Liver (tissue), 9 donors: ENCODE data around the gene MTHFD1L. TPM values are rescaled to one million over a fixed set of nuclear protein-coding genes. Genes with fewer than 3 reads are reported as not detected.

Experiments
- DNase-seq: peaks from one replicate; pipeline ENCODE4 v3.0.0-alpha.2; 2017; ENCODE audit warnings: low spot score
- H3K27ac ChIP-seq, 2 donors: one replicate each; pipeline ENCODE4 v1.7.0; 2013; ENCODE audit warnings: inconsistent platforms in 2 of 2, low read length in 2 of 2, control low read depth in 1 of 2, low read depth in 1 of 2, mild to moderate bottlenecking in 1 of 2
- H3K27me3 ChIP-seq, 4 donors: one replicate each; pipeline versions ENCODE4 v1.6.1 to v1.7.0; 2013; ENCODE audit warnings: low read length in 3 of 4, inconsistent platforms in 1 of 4, mild to moderate bottlenecking in 1 of 4, moderate library complexity in 1 of 4; ENCODE audit not compliant: control insufficient read depth in 4 of 4, insufficient read depth in 4 of 4
- H3K36me3 ChIP-seq, 4 donors: one replicate each; pipeline versions ENCODE4 v1.6.1 to v1.7.0; 2013; ENCODE audit warnings: low read length in 3 of 4, mild to moderate bottlenecking in 3 of 4, low read depth in 1 of 4, moderate library complexity in 1 of 4; ENCODE audit not compliant: control insufficient read depth in 4 of 4, insufficient read depth in 3 of 4
- H3K4me1 ChIP-seq, 4 donors: one replicate each; pipeline versions ENCODE4 v1.6.1 to v1.7.0; 2013; ENCODE audit warnings: low read length in 3 of 4, mild to moderate bottlenecking in 3 of 4, moderate library complexity in 1 of 4; ENCODE audit not compliant: control insufficient read depth in 4 of 4, insufficient read depth in 4 of 4
- H3K4me3 ChIP-seq, 3 donors: one replicate each; pipeline versions ENCODE4 v1.6.1 to v1.7.0; 2013; ENCODE audit warnings: low read length in 3 of 3, control low read depth in 1 of 3, low read depth in 1 of 3, mild to moderate bottlenecking in 1 of 3
- H3K9ac ChIP-seq, 2 donors: one replicate each; pipeline ENCODE4 v1.7.0; 2013; ENCODE audit warnings: low read length in 2 of 2, mild to moderate bottlenecking in 2 of 2, moderate library complexity in 2 of 2, control low read depth in 1 of 2, low read depth in 1 of 2
- H3K9me3 ChIP-seq, 4 donors: one replicate each; pipeline versions ENCODE4 v1.6.1 to v1.7.0; 2013; ENCODE audit warnings: low read length in 3 of 4; ENCODE audit not compliant: control insufficient read depth in 4 of 4
- ATF3 ChIP-seq: IDR thresholded peaks from 2 replicates; pipeline ENCODE4 v1.6.1; 2016; ENCODE audit warnings: antibody characterized with exemption
- CTCF ChIP-seq: fragments of 150-350 bp; IDR thresholded peaks from 2 replicates; pipeline ENCODE4 v1.5.1; 2017; ENCODE audit warnings: improper control_type of control experiment, low read depth, low read length; ENCODE audit not compliant: missing input control
- EGR1 ChIP-seq, 2 donors: IDR thresholded peaks; 2 replicates each; pipeline ENCODE4 v1.6.1; 2016 to 2018; ENCODE audit warnings: antibody characterized with exemption in 2 of 2, low read depth in 2 of 2
- FOXA1 ChIP-seq: IDR thresholded peaks from 2 replicates; pipeline ENCODE4 v1.6.1; 2016; ENCODE audit warnings: antibody characterized with exemption
- FOXA2 ChIP-seq: IDR thresholded peaks from 2 replicates; pipeline ENCODE4 v1.6.1; 2016; ENCODE audit warnings: antibody characterized with exemption
- GABPA ChIP-seq, 2 donors: IDR thresholded peaks in 1 of 2; conservative IDR thresholded peaks in 1 of 2; 2 replicates each; pipeline ENCODE4 v1.6.1; 2016; ENCODE audit warnings: antibody characterized with exemption in 2 of 2, mild to moderate bottlenecking in 1 of 2, moderate library complexity in 1 of 2
- HNF4A ChIP-seq, 2 donors: conservative IDR thresholded peaks; 2 replicates each; pipeline ENCODE4 v1.6.1; 2016; ENCODE audit warnings: antibody characterized with exemption in 2 of 2, mild to moderate bottlenecking in 2 of 2
- HNF4G ChIP-seq: IDR thresholded peaks from 2 replicates; pipeline ENCODE4 v1.6.1; 2016; ENCODE audit warnings: antibody characterized with exemption
- JUND ChIP-seq, 2 donors: IDR thresholded peaks; 2 replicates each; pipeline ENCODE4 v1.6.1; 2016; ENCODE audit warnings: antibody characterized with exemption in 2 of 2
- NR2F2 ChIP-seq: IDR thresholded peaks from 2 replicates; pipeline ENCODE4 v1.6.1; 2016; ENCODE audit warnings: antibody characterized with exemption
- RAD21 ChIP-seq, 2 donors: IDR thresholded peaks; 2 replicates each; pipeline ENCODE4 v1.6.1; 2016; ENCODE audit warnings: antibody characterized with exemption in 2 of 2, mild to moderate bottlenecking in 2 of 2
- RXRA ChIP-seq, 2 donors: IDR thresholded peaks; 2 replicates each; pipeline ENCODE4 v1.6.1; 2017 to 2018; ENCODE audit warnings: antibody characterized with exemption in 2 of 2, mild to moderate bottlenecking in 1 of 2
- SP1 ChIP-seq: IDR thresholded peaks from 2 replicates; pipeline ENCODE4 v1.6.1; 2018; ENCODE audit warnings: antibody characterized with exemption, mild to moderate bottlenecking
- TAF1 ChIP-seq: conservative IDR thresholded peaks from 2 replicates; pipeline ENCODE4 v1.6.1; 2016; ENCODE audit warnings: antibody characterized with exemption, mild to moderate bottlenecking
- YY1 ChIP-seq: IDR thresholded peaks from 2 replicates; pipeline ENCODE4 v1.6.1; 2016; ENCODE audit warnings: antibody characterized with exemption, mild to moderate bottlenecking
- WGBS: extraction: QIAGEN DNeasy Blood & Tissue Kit; methylation state at CpG from one replicate; pipeline ENCODE4 v1.1.7; 2013; 5-methylcytosine and 5-hydroxymethylcytosine counted together
- polyA plus RNA-seq, 2 donors: library from polyadenylated mRNA; stranded (reverse) in 1 of 2; unstranded in 1 of 2; fragments of 200-250 nt in 1 of 2; fragments of >200 nt in 1 of 2; fragmentation: Nextera tagmentation in 1 of 2; extraction: Ambion mirVana in 1 of 2; gene quantifications; one replicate each; pipeline versions ENCODE4 v1.2.1 to v1.2.3, GENCODE V29; 2013 to 2015
- total RNA-seq, 2 donors: library from RNA; depleted of rRNA; stranded (reverse); fragments of >200 nt; gene quantifications; one replicate each; pipeline ENCODE4 v1.2.3, GENCODE V29; 2014
- TF ChIP-seq, protein P1 (sequence below): IDR thresholded peaks from 2 replicates; pipeline ENCODE4 v1.6.1; 2016; ENCODE audit warnings: antibody characterized with exemption, mild to moderate bottlenecking
- TF ChIP-seq, protein P2 (sequence below): IDR thresholded peaks from 2 replicates; pipeline ENCODE4 v1.6.1; 2016; ENCODE audit warnings: antibody characterized with exemption
- donor health status: healthy.
- donor health status: healthy.
- donor health status: healthy.
- donor health status: healthy.
- donor health status: healthy.

Gene MTHFD1L
- total and polyA plus RNA-seq, 4 donors: 2.0 to 7.7 (median 2.8) TPM

- WGBS: 93% methylated on average over 12 of the region's 12 CpGs
- Histone ChIP-seq H3K27ac (no peak overlapping the region), H3K36me3 (no peaks in the 10 kb centered on the region), H3K9ac (no peak overlapping the region), H3K27me3 (no peaks in the 10 kb centered on the region), H3K4me3 (no peak overlapping the region), H3K9me3 (no peaks in the 10 kb centered on the region), H3K4me1 (peaks cover 0 to 2% (median 0%) of the 10 kb centered on the region in 4 donors)
- TF ChIP-seq ATF3: no peak
- TF ChIP-seq NR2F2: no peak
- no peak for TF ChIP-seq GABPA (IDR thresholded peaks at IDR 0.05 in 1 of 2, conservative IDR thresholded peaks at IDR 0.05 in 1 of 2)
- DNase-seq: no peak
Observed at GRCh38 chr6:151009576-151009975, 144.1 kb downstream of the MTHFD1L start.

DNA sequence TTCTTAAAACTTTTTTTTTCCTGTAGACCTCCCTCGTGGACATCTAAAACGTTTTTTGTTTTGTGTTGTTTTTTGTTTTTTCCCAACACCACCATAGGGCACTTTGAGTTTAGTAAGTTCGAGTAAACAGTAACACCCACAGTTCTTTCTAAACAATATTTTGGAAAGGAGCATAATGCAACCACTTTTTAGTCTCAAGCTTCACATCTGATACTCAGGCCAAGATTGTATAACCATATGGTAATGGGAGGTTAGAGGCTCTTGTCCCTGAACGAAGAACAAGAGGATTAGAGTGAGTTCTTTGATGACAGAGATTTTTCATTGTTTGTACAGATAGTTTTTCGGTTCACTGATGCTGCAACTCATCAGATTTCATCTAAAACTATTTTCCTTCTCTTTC, 144.6 kb downstream of the MTHFD1L start:
- H3K4me1 ChIP-seq: peaks cover 0 to 3% (median 0%) of the 10 kb centered on the region in 4 donors
- WGBS: 85% methylated on average over 5 of the region's 5 CpGs
- no peak overlapping the region for H3K4me3 ChIP-seq
- H3K9ac ChIP-seq: no peak overlapping the region
- no peak for DNase-seq
- TF ChIP-seq FOXA2: no peak
- TF ChIP-seq SP1: no peak
- TF ChIP-seq, protein P1, sequence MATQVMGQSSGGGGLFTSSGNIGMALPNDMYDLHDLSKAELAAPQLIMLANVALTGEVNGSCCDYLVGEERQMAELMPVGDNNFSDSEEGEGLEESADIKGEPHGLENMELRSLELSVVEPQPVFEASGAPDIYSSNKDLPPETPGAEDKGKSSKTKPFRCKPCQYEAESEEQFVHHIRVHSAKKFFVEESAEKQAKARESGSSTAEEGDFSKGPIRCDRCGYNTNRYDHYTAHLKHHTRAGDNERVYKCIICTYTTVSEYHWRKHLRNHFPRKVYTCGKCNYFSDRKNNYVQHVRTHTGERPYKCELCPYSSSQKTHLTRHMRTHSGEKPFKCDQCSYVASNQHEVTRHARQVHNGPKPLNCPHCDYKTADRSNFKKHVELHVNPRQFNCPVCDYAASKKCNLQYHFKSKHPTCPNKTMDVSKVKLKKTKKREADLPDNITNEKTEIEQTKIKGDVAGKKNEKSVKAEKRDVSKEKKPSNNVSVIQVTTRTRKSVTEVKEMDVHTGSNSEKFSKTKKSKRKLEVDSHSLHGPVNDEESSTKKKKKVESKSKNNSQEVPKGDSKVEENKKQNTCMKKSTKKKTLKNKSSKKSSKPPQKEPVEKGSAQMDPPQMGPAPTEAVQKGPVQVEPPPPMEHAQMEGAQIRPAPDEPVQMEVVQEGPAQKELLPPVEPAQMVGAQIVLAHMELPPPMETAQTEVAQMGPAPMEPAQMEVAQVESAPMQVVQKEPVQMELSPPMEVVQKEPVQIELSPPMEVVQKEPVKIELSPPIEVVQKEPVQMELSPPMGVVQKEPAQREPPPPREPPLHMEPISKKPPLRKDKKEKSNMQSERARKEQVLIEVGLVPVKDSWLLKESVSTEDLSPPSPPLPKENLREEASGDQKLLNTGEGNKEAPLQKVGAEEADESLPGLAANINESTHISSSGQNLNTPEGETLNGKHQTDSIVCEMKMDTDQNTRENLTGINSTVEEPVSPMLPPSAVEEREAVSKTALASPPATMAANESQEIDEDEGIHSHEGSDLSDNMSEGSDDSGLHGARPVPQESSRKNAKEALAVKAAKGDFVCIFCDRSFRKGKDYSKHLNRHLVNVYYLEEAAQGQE: no peak
- no peak for TF ChIP-seq RAD21 (IDR thresholded peaks at IDR 0.05)
- no peak for TF ChIP-seq CTCF
- TF ChIP-seq NR2F2: no peak
- TF ChIP-seq ATF3: no peak
- no peak for TF ChIP-seq HNF4G
- no peaks in the 10 kb centered on the region for H3K27me3 ChIP-seq
- no peak overlapping the region for H3K27ac ChIP-seq
- no peaks in the 10 kb centered on the region for H3K36me3 ChIP-seq
- no peaks in the 10 kb centered on the region for H3K9me3 ChIP-seq

GRCh38 chr6:151012321-151013294, 147.1 kb downstream of the MTHFD1L start:
- Histone ChIP-seq H3K9me3 (no peaks in the 10 kb centered on the region), H3K9ac (no peak overlapping the region), H3K27ac (no peak overlapping the region), H3K27me3 (no peaks in the 10 kb centered on the region), H3K4me3 (no peak overlapping the region), H3K4me1 (peaks cover 0 to 3% (median 0%) of the 10 kb centered on the region in 4 donors), H3K36me3 (no peaks in the 10 kb centered on the region)
- no peak for DNase-seq
- 94% methylated on average over 7 of the region's 7 CpGs for WGBS
- no peak for TF ChIP-seq NR2F2
- no peak for TF ChIP-seq FOXA2
- no peak for TF ChIP-seq GABPA (IDR thresholded peaks at IDR 0.05 in 1 of 2, conservative IDR thresholded peaks at IDR 0.05 in 1 of 2)
- no peak for TF ChIP-seq YY1
- TF ChIP-seq FOXA1: no peak
- no peak for TF ChIP-seq JUND (IDR thresholded peaks at IDR 0.05)
- TF ChIP-seq HNF4G: no peak
- no peak for TF ChIP-seq RXRA (IDR thresholded peaks at IDR 0.05)
- no peak for TF ChIP-seq EGR1 (IDR thresholded peaks at IDR 0.05; ENCODE audit: low read depth in 2 of 2)
- TF ChIP-seq, protein P2, sequence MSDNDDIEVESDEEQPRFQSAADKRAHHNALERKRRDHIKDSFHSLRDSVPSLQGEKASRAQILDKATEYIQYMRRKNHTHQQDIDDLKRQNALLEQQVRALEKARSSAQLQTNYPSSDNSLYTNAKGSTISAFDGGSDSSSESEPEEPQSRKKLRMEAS: no peak
- TF ChIP-seq CTCF: no peak
- TF ChIP-seq HNF4A (conservative IDR thresholded peaks at IDR 0.05): no peak
- TF ChIP-seq TAF1: no peak
